ENCODE measurements around the gene STEAP2.

STEAP2 gene

GRCh38 chr7:90270431-90271178 is 59.1 kb downstream of the STEAP2 start:
- DNase-seq (ENCODE audit: low read depth) = no peak

- peak; percentile 80 for DNase-seq (ENCODE audit: low read depth)
These were observed 60.2 kb downstream of the STEAP2 start for GRCh38 chr7:90271753-90272152.

GRCh38 chr7:90272242-90272641 is 60.7 kb downstream of the STEAP2 start:
- no peak for DNase-seq (ENCODE audit: low read depth)

DNA sequence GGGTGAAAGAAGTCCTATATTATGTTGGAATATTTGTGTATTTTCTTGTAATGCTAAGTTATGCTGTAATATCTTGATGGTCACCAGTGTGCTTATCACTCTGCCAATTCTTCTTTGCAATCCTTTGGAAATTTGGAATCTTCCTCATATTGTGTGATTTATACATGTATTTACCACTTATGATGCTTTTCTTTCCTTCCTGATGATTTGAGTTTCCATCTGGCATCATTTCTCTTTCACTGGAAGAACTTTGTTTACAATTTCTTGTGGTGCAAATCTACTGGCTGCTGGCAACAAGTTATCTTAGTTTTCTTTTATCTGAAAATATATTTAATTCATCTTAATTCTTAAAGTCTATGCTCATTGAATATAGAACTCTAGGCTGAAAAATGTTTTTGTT is 62.6 kb downstream of the STEAP2 start:
- DNase-seq (ENCODE audit: low read depth) = no peak

- DNase-seq (ENCODE audit: low read depth) = no peak
These were observed 64.6 kb downstream of the STEAP2 start for GRCh38 chr7:90276033-90276728.

Measured in iris pigment epithelial cell (primary cell).